Naive B cell (primary cell): ENCODE data around the gene SYMPK. TPM values are rescaled to one million over a fixed set of nuclear protein-coding genes. Genes with fewer than 3 reads are reported as not detected.

Experiments
- ATAC-seq, 2 donors: fragments of 150-1000 bp; cut with Tn5 transposase; 2 replicates each; pipeline ENCODE4 v1.10.0; 2021; ENCODE audit warnings: low read depth in 2 of 2, mild to moderate bottlenecking in 2 of 2, moderate library complexity in 2 of 2
- DNase-seq: peaks from one replicate; pipeline ENCODE4 v3.0.0; 2022
- H3K27ac Mint-ChIP-seq, 6 donors: one replicate each; pipeline ENCODE4 v1.8.0; 2020 to 2022; ENCODE audit warnings: mild to moderate bottlenecking in 6 of 6, mixed read lengths in 6 of 6, moderate library complexity in 5 of 6, inconsistent platforms in 2 of 6
- H3K27me3 Mint-ChIP-seq, 3 donors: one replicate each; pipeline ENCODE4 v1.8.0; 2021 to 2022; ENCODE audit warnings: mixed read lengths in 3 of 3, mild to moderate bottlenecking in 1 of 3
- H3K36me3 Mint-ChIP-seq, 2 donors: one replicate each; pipeline ENCODE4 v1.8.0; 2020 to 2022; ENCODE audit warnings: mixed read lengths in 2 of 2, inconsistent platforms in 1 of 2, mild to moderate bottlenecking in 1 of 2
- H3K4me1 Mint-ChIP-seq, 3 donors: one replicate each; pipeline ENCODE4 v1.8.0; 2020 to 2022; ENCODE audit warnings: mixed read lengths in 3 of 3, inconsistent platforms in 1 of 3, mild to moderate bottlenecking in 1 of 3, moderate library complexity in 1 of 3
- H3K4me3 Mint-ChIP-seq, 8 donors: one replicate each; pipeline ENCODE4 v1.8.0; 2020 to 2022; ENCODE audit warnings: mild to moderate bottlenecking in 8 of 8, mixed read lengths in 8 of 8, moderate library complexity in 8 of 8, inconsistent platforms in 2 of 8
- H3K9me3 Mint-ChIP-seq, 7 donors: one replicate each; pipeline ENCODE4 v1.8.0; 2020 to 2022; ENCODE audit warnings: mixed read lengths in 7 of 7, mild to moderate bottlenecking in 5 of 7, inconsistent platforms in 2 of 7, moderate library complexity in 1 of 7
- polyA plus RNA-seq, 6 donors: library from polyadenylated mRNA; unstranded; fragments of 300-500 nt; fragmentation: Illumina TruSeq; gene quantifications; one replicate each; pipeline ENCODE4 v1.2.3, GENCODE V29; 2021; ENCODE audit warnings: low read depth in 6 of 6

SYMPK gene
- polyA plus RNA-seq, 6 donors from 2014 or later = 6.3 to 24.3 (median 9.0) TPM

DNA sequence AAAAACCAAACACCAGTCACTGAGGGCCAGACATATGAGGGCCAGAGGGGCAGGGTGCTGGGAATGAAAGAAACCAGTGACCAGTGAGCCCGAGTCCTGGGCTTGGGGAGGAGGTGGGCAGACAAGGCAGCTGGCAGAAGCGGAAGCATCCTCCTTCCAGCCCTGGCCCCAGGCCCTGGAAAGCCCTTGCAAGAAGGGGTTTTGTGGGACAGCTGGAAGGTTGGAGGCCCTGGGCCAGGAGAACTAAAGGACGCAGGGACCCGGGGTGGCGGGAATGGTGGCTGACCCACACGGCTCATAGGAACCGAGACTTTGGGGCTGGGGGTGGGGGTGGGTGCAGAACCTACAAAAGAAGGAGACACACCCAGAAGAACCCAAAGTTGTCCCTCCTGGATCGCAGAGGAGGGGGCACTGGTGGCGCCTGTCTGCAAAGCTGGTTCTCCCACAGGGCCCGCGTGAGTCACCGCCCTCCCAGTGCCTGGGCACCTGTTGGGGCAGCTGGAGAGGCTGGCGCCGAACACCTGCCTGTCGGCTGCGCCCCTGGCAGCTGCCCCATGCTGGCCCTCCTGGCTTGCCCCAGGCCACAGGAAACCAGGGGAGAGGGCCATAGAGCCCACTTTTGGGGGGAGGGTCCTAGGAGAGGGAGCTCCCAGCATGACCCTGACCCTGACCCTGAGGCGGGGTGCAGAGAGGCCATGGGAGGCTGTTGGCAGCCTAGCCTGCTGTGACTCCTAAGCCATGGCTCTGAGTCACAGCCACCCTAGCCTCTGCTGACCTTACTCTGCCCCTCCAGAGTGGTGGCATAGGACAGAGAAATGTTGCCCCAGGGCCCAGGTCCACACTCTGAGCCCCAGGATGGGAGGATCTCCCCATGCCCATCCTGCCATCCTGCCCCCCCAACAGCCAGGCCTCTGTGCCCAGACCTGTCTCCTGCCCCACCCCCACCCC is 81.5 kb downstream of the SYMPK start:
- ATAC-seq = no peak
- Mint-ChIP-seq H3K9me3 (no peaks in the 10 kb centered on the region), H3K36me3 (peaks cover 0 to 13% of the 10 kb centered on the region in 2 donors), H3K4me3 (no peak overlapping the region), H3K27me3 (peaks cover 0 to 13% (median 12%) of the 10 kb centered on the region in 3 donors), H3K27ac (peak overlapping the region in 1 of 6 donors; percentile 66), H3K4me1 (peaks cover 23 to 31% (median 30%) of the 10 kb centered on the region in 3 donors)
- DNase-seq = no peak

DNA sequence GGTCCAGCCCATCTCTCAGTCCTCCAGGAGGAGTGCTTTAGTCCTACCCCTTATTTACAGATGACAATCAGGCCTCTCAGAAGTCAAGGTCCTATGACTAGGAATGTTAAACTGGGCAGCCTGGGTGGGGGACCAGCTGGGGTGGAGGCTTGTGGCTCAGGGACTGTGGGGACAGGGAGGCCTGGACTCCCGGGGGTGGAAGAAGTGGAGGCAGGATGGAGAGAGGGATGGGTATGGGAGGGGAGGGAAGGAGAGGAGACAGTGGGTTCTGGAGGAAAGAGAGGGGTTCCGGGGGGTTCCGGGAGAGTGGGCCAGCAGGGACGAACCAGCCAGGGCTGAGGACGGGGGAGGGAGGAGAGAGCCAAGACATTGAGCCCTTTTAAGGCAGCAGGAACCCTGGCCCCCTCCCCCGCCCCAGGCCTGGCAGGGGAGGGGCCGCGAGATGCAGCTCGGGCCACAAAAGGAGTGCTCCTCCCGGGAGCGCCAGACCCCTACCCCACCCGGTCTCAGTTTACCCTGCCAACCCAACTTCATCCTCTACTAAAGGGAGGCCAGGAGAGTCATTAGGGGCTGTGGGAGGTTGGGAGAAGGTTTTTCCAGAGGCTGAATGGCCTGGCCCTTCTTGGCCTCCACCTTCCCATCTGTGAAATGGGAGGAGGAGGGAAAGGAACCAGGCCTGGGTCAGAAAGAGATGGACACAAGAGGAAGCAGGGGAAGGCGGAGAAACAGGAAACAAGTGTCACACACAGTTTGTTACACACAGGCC is 82.3 kb downstream of the SYMPK start:
- peaks cover 0 to 13% (median 12%) of the 10 kb centered on the region in 3 donors for H3K27me3 Mint-ChIP-seq
- no peaks in the 10 kb centered on the region for H3K9me3 Mint-ChIP-seq
- no peak for DNase-seq
- peaks cover 0 to 8% of the 10 kb centered on the region in 2 donors for H3K36me3 Mint-ChIP-seq
- ATAC-seq = no peak
- peak overlapping the region in 1 of 6 donors; percentile 74 for H3K27ac Mint-ChIP-seq
- peaks cover 23 to 31% (median 30%) of the 10 kb centered on the region in 3 donors for H3K4me1 Mint-ChIP-seq
- peak overlapping the region in 1 of 8 donors; percentile 60 for H3K4me3 Mint-ChIP-seq

- H3K4me1 Mint-ChIP-seq = peaks cover 23 to 31% (median 30%) of the 10 kb centered on the region in 3 donors
- H3K4me3 Mint-ChIP-seq = peak overlapping the region in 2 of 8 donors; percentile 86 to 89
- peaks cover 0 to 8% of the 10 kb centered on the region in 2 donors for H3K36me3 Mint-ChIP-seq
- no peaks in the 10 kb centered on the region for H3K9me3 Mint-ChIP-seq
- H3K27ac Mint-ChIP-seq = peak overlapping the region in 1 of 6 donors; percentile 66
- ATAC-seq = peak in 1 of 2 donors; percentile 1
- peaks cover 0 to 13% (median 12%) of the 10 kb centered on the region in 3 donors for H3K27me3 Mint-ChIP-seq
- DNase-seq = no peak
Measured at GRCh38 chr19:45780146-45780447, 82.8 kb downstream of the SYMPK start.

DNA sequence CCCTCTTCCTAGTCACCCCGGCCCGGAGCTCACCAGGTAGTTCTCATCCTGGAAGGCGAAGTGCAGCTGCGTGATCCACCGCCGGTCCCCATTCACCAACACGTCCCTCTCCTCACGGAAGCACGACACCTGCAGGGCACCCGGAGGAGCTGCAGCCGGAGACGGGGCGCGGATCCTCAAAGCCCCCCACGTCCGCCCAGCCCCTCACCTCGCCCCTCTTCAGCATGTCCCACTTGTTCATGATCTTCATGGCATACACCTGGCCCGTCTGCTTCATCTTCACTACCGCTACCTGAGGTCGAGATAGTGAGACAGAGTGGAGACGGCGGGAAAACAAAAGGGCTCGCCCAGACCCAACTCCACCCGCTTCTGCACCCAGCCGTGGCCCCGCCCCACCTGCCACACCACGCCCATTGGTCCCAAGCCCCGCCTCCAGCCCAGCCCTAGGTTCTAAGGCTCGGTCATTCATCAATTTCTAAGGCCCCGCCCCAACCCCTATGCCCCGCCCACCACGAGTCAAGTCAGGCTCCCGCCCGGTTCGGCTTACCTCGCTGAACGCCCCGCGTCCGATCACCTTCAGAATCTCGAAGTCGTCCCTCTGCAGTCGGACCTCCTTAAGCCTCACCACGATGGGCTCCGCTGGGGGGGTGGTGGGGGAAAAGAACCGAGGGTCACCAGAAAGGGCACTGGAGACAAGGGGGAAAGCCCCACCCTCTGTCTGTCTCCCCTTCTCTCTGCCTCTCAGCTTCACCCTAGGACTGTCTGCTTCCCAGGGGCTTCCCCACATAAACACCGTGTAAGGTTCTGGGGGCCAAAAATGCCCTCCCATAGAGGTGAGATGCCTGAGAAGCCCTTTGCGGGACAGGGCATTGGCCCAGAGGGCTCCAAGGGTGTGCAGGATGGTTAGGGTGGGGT is 83.5 kb downstream of the SYMPK start:
- DNase-seq (peak; percentile 76), ATAC-seq (peak; percentile 91 to 92)
- H3K9me3 Mint-ChIP-seq = no peaks in the 10 kb centered on the region
- H3K27ac Mint-ChIP-seq = peak overlapping the region in 3 of 6 donors; percentile 66 to 82 (median 73)
- H3K27me3 Mint-ChIP-seq = peaks cover 0 to 13% (median 12%) of the 10 kb centered on the region in 3 donors
- peaks cover 23 to 31% (median 30%) of the 10 kb centered on the region in 3 donors for H3K4me1 Mint-ChIP-seq
- peak overlapping the region; percentile 58 to 91 (median 86) for H3K4me3 Mint-ChIP-seq
- H3K36me3 Mint-ChIP-seq = peaks cover 0 to 8% of the 10 kb centered on the region in 2 donors

DNA sequence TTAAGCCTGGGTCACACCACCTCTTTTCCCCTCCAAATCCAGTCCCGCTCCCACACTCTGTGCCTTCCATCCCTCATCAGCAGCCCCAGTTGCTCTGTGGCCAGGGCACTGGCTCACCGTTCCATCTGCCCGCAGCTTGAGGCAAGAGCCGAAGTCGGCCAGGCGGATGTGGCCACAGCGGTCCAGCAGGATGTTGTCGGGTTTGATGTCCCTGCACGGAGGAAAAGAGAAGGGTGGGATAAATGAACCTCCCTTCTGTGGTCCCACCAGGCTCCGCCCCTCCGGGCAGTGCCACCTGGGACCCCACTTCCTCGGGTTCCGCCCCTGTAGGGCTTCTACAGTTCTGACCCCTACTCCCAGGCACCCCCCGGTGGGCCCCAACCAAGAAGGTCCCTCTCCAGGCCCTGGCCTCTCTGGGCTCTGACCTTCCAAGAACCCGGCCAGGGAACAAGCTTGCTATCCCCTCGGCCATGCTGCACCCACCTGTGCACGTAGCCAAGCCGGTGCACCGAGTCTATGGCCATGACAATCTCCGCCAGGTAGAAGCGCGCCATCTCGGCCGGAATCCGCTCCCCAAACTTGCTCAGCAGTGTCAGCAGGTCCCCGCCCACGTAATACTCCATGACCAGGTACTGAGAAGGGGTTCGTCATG is 84.8 kb downstream of the SYMPK start:
- Mint-ChIP-seq H3K36me3 (peaks cover 0 to 8% of the 10 kb centered on the region in 2 donors), H3K4me1 (peaks cover 23 to 31% (median 31%) of the 10 kb centered on the region in 3 donors), H3K27me3 (peaks cover 0 to 13% (median 12%) of the 10 kb centered on the region in 3 donors), H3K4me3 (peak overlapping the region in 6 of 8 donors; percentile 29 to 89 (median 84)), H3K9me3 (no peaks in the 10 kb centered on the region), H3K27ac (no peak overlapping the region)
- no peak for DNase-seq
- no peak for ATAC-seq

DNA sequence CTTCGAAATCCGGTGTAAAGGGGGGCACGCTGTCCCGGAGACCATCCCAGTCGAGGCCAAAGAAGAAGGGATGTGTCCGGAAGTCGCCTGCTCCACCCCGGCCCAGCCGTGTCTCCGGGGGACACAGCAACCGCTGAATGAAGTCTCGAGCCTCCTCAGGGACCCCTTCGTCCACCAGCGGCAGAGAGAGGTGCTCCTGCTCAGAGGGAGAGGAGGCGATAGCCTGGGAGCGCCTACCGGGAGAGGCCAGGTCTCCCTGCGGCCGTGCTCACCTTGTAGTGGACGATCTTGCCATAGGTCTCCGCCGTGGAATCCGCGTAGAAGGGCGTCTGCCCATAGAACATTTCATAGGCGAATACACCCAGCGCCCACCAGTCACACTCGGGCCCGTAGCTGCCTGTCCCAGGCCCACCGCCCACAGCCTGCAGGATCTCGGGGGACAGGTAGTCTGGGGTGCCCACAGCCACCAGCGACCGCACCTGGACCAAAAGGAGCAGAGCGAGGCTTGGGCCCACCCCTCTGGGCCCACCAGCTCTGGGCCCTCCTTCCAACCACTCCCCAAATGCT is 85.5 kb downstream of the SYMPK start:
- Mint-ChIP-seq H3K4me1 (peaks cover 23 to 31% (median 31%) of the 10 kb centered on the region in 3 donors), H3K27me3 (peaks cover 0 to 13% (median 12%) of the 10 kb centered on the region in 3 donors), H3K9me3 (no peaks in the 10 kb centered on the region), H3K36me3 (peaks cover 0 to 8% of the 10 kb centered on the region in 2 donors), H3K27ac (no peak overlapping the region), H3K4me3 (peak overlapping the region in 3 of 8 donors; percentile 23 to 68 (median 29))
- DNase-seq = no peak
- no peak for ATAC-seq

GRCh38 chr19:45774765-45775164 is 88.2 kb downstream of the SYMPK start:
- DNase-seq = no peak
- peaks cover 28 to 29% (median 29%) of the 10 kb centered on the region in 3 donors for H3K4me1 Mint-ChIP-seq
- H3K27ac Mint-ChIP-seq = no peak overlapping the region
- no peaks in the 10 kb centered on the region for H3K9me3 Mint-ChIP-seq
- no peak overlapping the region for H3K4me3 Mint-ChIP-seq
- H3K36me3 Mint-ChIP-seq = peaks cover 0 to 8% of the 10 kb centered on the region in 2 donors
- H3K27me3 Mint-ChIP-seq = peaks cover 0 to 11% (median 9%) of the 10 kb centered on the region in 3 donors
- ATAC-seq = no peak

GRCh38 chr19:45773384-45773783 is 89.6 kb downstream of the SYMPK start:
- Mint-ChIP-seq H3K4me1 (peaks cover 18 to 26% (median 25%) of the 10 kb centered on the region in 3 donors), H3K36me3 (no peaks in the 10 kb centered on the region), H3K27ac (peak overlapping the region in 1 of 6 donors; percentile 65), H3K27me3 (no peaks in the 10 kb centered on the region), H3K9me3 (no peaks in the 10 kb centered on the region), H3K4me3 (peak overlapping the region in 1 of 8 donors; percentile 25)
- no peak for ATAC-seq
- no peak for DNase-seq

- Mint-ChIP-seq H3K27ac (peak overlapping the region in 1 of 6 donors; percentile 65), H3K4me1 (peaks cover 17 to 25% (median 23%) of the 10 kb centered on the region in 3 donors), H3K4me3 (peak overlapping the region in 1 of 8 donors; percentile 25), H3K27me3 (no peaks in the 10 kb centered on the region), H3K9me3 (no peaks in the 10 kb centered on the region), H3K36me3 (no peaks in the 10 kb centered on the region)
- ATAC-seq (no peak), DNase-seq (no peak)
Measured at GRCh38 chr19:45772912-45773311, 90.0 kb downstream of the SYMPK start.

DNA sequence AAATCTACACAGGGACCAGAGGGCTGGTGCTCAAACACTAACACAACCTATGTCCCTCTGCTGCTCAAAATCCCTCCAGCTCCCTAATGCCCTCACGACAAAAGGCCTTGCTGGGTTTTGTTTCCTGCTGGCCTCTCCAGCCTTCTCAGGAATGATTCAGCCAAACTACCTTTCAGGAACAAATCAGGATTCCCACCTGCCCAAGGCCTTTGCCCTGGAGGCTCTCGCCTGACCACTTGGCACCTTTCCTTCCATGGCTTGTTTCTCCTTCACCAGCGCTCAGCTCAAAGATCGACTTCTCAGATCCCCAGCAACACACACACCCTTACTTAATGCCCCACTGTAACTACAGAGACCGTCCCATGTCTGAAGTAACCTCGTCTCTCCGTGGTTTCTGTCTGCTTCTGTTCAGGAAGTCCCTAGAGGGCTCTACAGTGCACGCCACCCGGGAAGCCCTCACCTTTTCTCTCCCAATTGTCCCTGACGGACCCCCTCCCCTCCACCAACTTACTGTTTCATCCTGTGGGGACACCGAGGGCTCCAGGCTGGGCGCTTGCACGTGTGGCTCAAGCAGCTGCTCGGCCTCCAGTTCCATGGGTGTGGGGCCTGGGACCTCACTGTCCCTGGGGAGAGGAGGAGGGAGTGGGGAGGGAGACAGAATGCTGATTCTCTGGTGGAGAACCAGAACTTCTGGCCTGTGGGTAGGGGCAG is 90.7 kb downstream of the SYMPK start:
- peaks cover 17 to 26% (median 26%) of the 10 kb centered on the region in 3 donors for H3K4me1 Mint-ChIP-seq
- no peaks in the 10 kb centered on the region for H3K36me3 Mint-ChIP-seq
- ATAC-seq = no peak
- H3K4me3 Mint-ChIP-seq = peak overlapping the region in 6 of 8 donors; percentile 15 to 70 (median 40)
- H3K27ac Mint-ChIP-seq = peak overlapping the region in 2 of 6 donors; percentile 28 to 89
- H3K9me3 Mint-ChIP-seq = no peaks in the 10 kb centered on the region
- no peak for DNase-seq
- peaks cover 0 to 5% (median 0%) of the 10 kb centered on the region in 3 donors for H3K27me3 Mint-ChIP-seq

DNA sequence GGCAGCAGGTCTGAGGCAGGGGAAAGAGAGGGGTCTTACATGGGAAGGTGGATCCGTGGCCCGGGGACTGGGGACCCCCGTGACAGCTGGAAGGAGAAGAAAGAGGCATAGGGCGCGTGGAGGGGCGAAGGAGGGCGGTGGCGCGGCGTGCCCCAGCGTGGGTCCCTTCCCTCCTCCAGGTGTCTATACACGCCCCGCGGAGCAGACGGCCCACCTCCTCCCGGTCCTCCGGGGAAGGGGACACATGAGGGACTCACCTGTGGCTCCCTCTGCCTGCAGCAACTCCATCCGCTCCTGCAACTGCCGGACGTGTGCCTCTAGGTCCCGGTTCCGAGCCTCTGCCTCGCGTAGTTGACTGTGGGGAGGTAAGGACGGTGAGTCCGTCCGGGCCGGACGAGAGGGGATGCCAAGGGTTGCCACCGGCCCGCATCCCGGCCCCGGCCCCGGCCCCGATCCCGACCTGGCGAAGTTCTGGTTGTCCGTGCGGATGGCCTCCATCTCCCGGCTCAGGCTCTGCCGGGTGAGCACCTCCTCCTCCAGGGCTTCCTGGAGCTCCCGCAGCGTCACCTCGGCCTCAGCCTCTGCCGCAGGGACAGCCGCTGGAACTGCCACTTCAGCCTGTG is 91.5 kb downstream of the SYMPK start:
- H3K9me3 Mint-ChIP-seq = no peaks in the 10 kb centered on the region
- peaks cover 0 to 8% (median 0%) of the 10 kb centered on the region in 3 donors for H3K27me3 Mint-ChIP-seq
- H3K4me3 Mint-ChIP-seq = peak overlapping the region in 7 of 8 donors; percentile 63 to 92 (median 82)
- no peaks in the 10 kb centered on the region for H3K36me3 Mint-ChIP-seq
- DNase-seq (no peak), ATAC-seq (no peak)
- peaks cover 17 to 29% (median 28%) of the 10 kb centered on the region in 3 donors for H3K4me1 Mint-ChIP-seq
- H3K27ac Mint-ChIP-seq = peak overlapping the region in 1 of 6 donors; percentile 93
